ENCODE measurements around the gene SORCS2.

GRCh38 chr4:7661066-7661748 lies 468.9 kb downstream of the SORCS2 start:
- TF ChIP-seq CTCF (IDR thresholded peaks at IDR 0.05) (no peak), POLR2A (IDR thresholded peaks at IDR 0.05) (no peak)

Measured in uterus (tissue), 2 donors.